Fibroblast of lung (primary cell): ENCODE data around the gene CEP192.

Experiments used
- EZH2 ChIP-seq: IDR thresholded peaks from 2 replicates; pipeline ENCODE4 v1.5.1; 2012; ENCODE audit warnings: low read length, control low read depth, mild to moderate bottlenecking; ENCODE audit errors: missing control alignments
- TF ChIP-seq, protein P1 (sequence below), 2 donors: IDR thresholded peaks in 1 of 2; conservative IDR thresholded peaks in 1 of 2; 1 replicate in 1 of 2; 2 replicates in 1 of 2; pipeline ENCODE4 v1.5.1; 2011 to 2012; ENCODE audit warnings: low read length in 2 of 2, control low read depth in 1 of 2, inconsistent platforms in 1 of 2, low read depth in 1 of 2, mild to moderate bottlenecking in 1 of 2

GRCh38 chr18:13003466-13003896 lies 12.3 kb downstream of the CEP192 start:
- TF ChIP-seq, protein P1, sequence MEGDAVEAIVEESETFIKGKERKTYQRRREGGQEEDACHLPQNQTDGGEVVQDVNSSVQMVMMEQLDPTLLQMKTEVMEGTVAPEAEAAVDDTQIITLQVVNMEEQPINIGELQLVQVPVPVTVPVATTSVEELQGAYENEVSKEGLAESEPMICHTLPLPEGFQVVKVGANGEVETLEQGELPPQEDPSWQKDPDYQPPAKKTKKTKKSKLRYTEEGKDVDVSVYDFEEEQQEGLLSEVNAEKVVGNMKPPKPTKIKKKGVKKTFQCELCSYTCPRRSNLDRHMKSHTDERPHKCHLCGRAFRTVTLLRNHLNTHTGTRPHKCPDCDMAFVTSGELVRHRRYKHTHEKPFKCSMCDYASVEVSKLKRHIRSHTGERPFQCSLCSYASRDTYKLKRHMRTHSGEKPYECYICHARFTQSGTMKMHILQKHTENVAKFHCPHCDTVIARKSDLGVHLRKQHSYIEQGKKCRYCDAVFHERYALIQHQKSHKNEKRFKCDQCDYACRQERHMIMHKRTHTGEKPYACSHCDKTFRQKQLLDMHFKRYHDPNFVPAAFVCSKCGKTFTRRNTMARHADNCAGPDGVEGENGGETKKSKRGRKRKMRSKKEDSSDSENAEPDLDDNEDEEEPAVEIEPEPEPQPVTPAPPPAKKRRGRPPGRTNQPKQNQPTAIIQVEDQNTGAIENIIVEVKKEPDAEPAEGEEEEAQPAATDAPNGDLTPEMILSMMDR (conservative IDR thresholded peaks at IDR 0.05 in 1 of 2, IDR thresholded peaks at IDR 0.05 in 1 of 2; ENCODE audit: low read depth in 1 of 2, low read length in 2 of 2) = peak; percentile 53 to 63
- no peak for TF ChIP-seq EZH2
